IPS DF 4.7 (cell line): Measurements from ENCODE around the gene FAM13A.
"Not testable (repeated sequence)": the region's sequence is repeated elsewhere in the genome, so short reads cannot be mapped to it uniquely, and the experiment has no call there.

Experiments used
- DNase-seq: peaks from one replicate; pipeline ENCODE4 v3.0.0-alpha.2; 2013; ENCODE audit warnings: low spot score; ENCODE audit errors: extremely low read depth

FAM13A gene

GRCh38 chr4:88853583-88853982 lies 203.4 kb downstream of the FAM13A start:
- not testable (repeated sequence) for DNase-seq

GRCh38 chr4:88846206-88846790 lies 210.7 kb downstream of the FAM13A start:
- no peak for DNase-seq

- no peak for DNase-seq
These were observed 213.8 kb downstream of the FAM13A start for GRCh38 chr4:88843067-88843685.

- no peak for DNase-seq
These were observed 215.3 kb downstream of the FAM13A start for GRCh38 chr4:88841635-88842034.

- no peak for DNase-seq
These were observed 220.8 kb downstream of the FAM13A start for GRCh38 chr4:88836216-88836615.

- DNase-seq: no peak
These were observed 226.0 kb downstream of the FAM13A start for GRCh38 chr4:88831031-88831430.

GRCh38 chr4:88830598-88830997 lies 226.4 kb downstream of the FAM13A start:
- DNase-seq: no peak

- no peak for DNase-seq
These were observed 228.0 kb downstream of the FAM13A start for GRCh38 chr4:88828842-88829571.

GRCh38 chr4:88827442-88827841 lies 229.5 kb downstream of the FAM13A start:
- DNase-seq: no peak

GRCh38 chr4:88826771-88827170 lies 230.2 kb downstream of the FAM13A start:
- no peak for DNase-seq

GRCh38 chr4:88825931-88826330 lies 231.1 kb downstream of the FAM13A start:
- DNase-seq: no peak

GRCh38 chr4:88823058-88823919 lies 233.7 kb downstream of the FAM13A start:
- DNase-seq: peak; percentile 75

- DNase-seq: no peak
These were observed 234.8 kb downstream of the FAM13A start for GRCh38 chr4:88822034-88822789.

GRCh38 chr4:88821522-88821921 lies 235.5 kb downstream of the FAM13A start:
- DNase-seq: no peak

GRCh38 chr4:88820698-88821415 lies 236.1 kb downstream of the FAM13A start:
- no peak for DNase-seq

- DNase-seq: no peak
These were observed 236.9 kb downstream of the FAM13A start for GRCh38 chr4:88819818-88820697.

GRCh38 chr4:88818631-88819470 lies 238.1 kb downstream of the FAM13A start:
- peak; percentile 14 for DNase-seq

GRCh38 chr4:88817740-88818139 lies 239.2 kb downstream of the FAM13A start:
- no peak for DNase-seq
